Transverse colon (tissue), 4 donors: Measurements from ENCODE around the gene RASAL1. TPM values are rescaled to one million over a fixed set of nuclear protein-coding genes. Genes with fewer than 3 reads are reported as not detected.

Experiments used
- DNase-seq: peaks from one replicate; pipeline ENCODE4 v3.0.0-alpha.2; 2019
- H3K27ac ChIP-seq, 4 donors: fragments of 200-600 bp; sonication (generic); 2 replicates each; pipeline ENCODE4 v1.5.1; 2016 to 2018; ENCODE audit warnings: inconsistent platforms in 4 of 4
- H3K27me3 ChIP-seq: fragments of 200-600 bp; sonication (generic); 2 replicates; pipeline ENCODE4 v1.5.1; 2017; ENCODE audit warnings: inconsistent platforms
- H3K36me3 ChIP-seq, 4 donors: fragments of 200-600 bp; sonication (generic); 2 replicates each; pipeline ENCODE4 v1.5.1; 2017 to 2019; ENCODE audit warnings: inconsistent platforms in 4 of 4
- H3K4me1 ChIP-seq, 4 donors: fragments of 200-600 bp; sonication (generic); 2 replicates each; pipeline ENCODE4 v1.5.1; 2017 to 2020; ENCODE audit warnings: inconsistent platforms in 4 of 4
- H3K4me3 ChIP-seq, 4 donors: fragments of 200-600 bp; sonication (generic); 1 replicate in 1 of 4; 2 replicates in 3 of 4; pipeline versions ENCODE4 v1.5.1 to v1.6.1; 2017 to 2019; ENCODE audit warnings: inconsistent platforms in 4 of 4
- H3K9me3 ChIP-seq, 2 donors: fragments of 200-600 bp; sonication (generic); 2 replicates each; pipeline ENCODE4 v1.5.1; 2017 to 2019; ENCODE audit warnings: inconsistent platforms in 2 of 2
- CTCF ChIP-seq, 5 experiments: fragments of 200-600 bp in 3 of 5; fragments of 450-650 bp in 2 of 5; sonication (generic) in 3 of 5; IDR thresholded peaks; 1 replicate in 2 of 5; 2 replicates in 3 of 5; pipeline ENCODE4 v1.5.1; 2016 to 2017; ENCODE audit warnings: antibody characterized with exemption in 5 of 5, inconsistent platforms in 3 of 5, mild to moderate bottlenecking in 2 of 5, moderate library complexity in 1 of 5
- EP300 ChIP-seq: sonication (generic); formaldehyde crosslinking; IDR thresholded peaks from one replicate; pipeline ENCODE4 v1.6.1; 2017; ENCODE audit warnings: antibody characterized with exemption, low read depth
- POLR2A ChIP-seq: fragments of 450-650 bp; IDR thresholded peaks from one replicate; pipeline ENCODE4 v1.6.1; 2016; ENCODE audit warnings: antibody characterized with exemption, mild to moderate bottlenecking, moderate library complexity
- POLR2AphosphoS5 ChIP-seq, 3 donors: sonication (generic); formaldehyde crosslinking; IDR thresholded peaks; one replicate each; pipeline ENCODE4 v1.6.1; 2016; ENCODE audit warnings: antibody characterized with exemption in 3 of 3
- WGBS, 2 donors: methylation state at CpG; one replicate each; pipeline ENCODE4 v1.1.5; 2018; ENCODE audit warnings: low coverage in 1 of 2; 5-methylcytosine and 5-hydroxymethylcytosine counted together
- in situ Hi-C, 4 donors: fragments of 200-750 bp; cut with MboI; loops; one replicate each; pipeline versions ENCODE4 v1.15.0 to v1.15.1; 2017; ENCODE audit warnings: low sequenced_read_pairs in 3 of 4, low pct_ligation_motif_present in 1 of 4, low pct_unique_long_range_greater_than_20kb in 1 of 4
- intact Hi-C: fragments of 100-400 bp; cut with DNase I; formaldehyde crosslinking; loops from one replicate; pipeline ENCODE4 v1.15.1; 2023; ENCODE audit warnings: low total_unique reads
- total RNA-seq, 4 donors: library from RNA; depleted of rRNA; stranded (reverse); fragments of >200 nt; gene quantifications; one replicate each; pipeline ENCODE4 v1.1.0, GENCODE V29; 2016

RASAL1 gene
- total RNA-seq, 4 donors from 2014 or later = 1.9 to 38.2 (median 4.9) TPM

GRCh38 chr12:113071135-113072112, 64.1 kb downstream of the RASAL1 start:
- H3K4me1 ChIP-seq = peaks cover 0 to 6% (median 1%) of the 10 kb centered on the region in 4 donors
- no peaks in the 10 kb centered on the region for H3K9me3 ChIP-seq
- H3K27me3 ChIP-seq = peaks cover under 1% of the 10 kb centered on the region
- H3K27ac ChIP-seq = no peak overlapping the region
- 77 to 83% methylated on average over 1 to 21 of the region's 21 CpGs for WGBS, 2 donors
- DNase-seq = no peak
- intact Hi-C loops (no loop called here), in situ Hi-C loops (no loop called here)
- no peak overlapping the region for H3K4me3 ChIP-seq
- TF ChIP-seq POLR2A (no peak), CTCF (IDR thresholded peaks at IDR 0.05) (no peak), POLR2AphosphoS5 (IDR thresholded peaks at IDR 0.05) (no peak), EP300 (no peak)
- H3K36me3 ChIP-seq = no peaks in the 10 kb centered on the region

GRCh38 chr12:113070117-113070906, 65.2 kb downstream of the RASAL1 start:
- WGBS, 2 donors = 62 to 80% methylated on average over 1 to 15 of the region's 15 CpGs
- in situ Hi-C loops (no loop called here), intact Hi-C loops (no loop called here)
- Histone ChIP-seq H3K9me3 (no peaks in the 10 kb centered on the region), H3K4me3 (no peak overlapping the region), H3K27ac (no peak overlapping the region), H3K4me1 (peaks cover 0 to 6% (median 1%) of the 10 kb centered on the region in 4 donors), H3K36me3 (no peaks in the 10 kb centered on the region), H3K27me3 (peaks cover 2% of the 10 kb centered on the region)
- DNase-seq = peak; percentile 44
- no peak for TF ChIP-seq POLR2AphosphoS5 (IDR thresholded peaks at IDR 0.05)
- TF ChIP-seq POLR2A = no peak
- no peak for TF ChIP-seq CTCF (IDR thresholded peaks at IDR 0.05)
- TF ChIP-seq EP300 = no peak

DNA sequence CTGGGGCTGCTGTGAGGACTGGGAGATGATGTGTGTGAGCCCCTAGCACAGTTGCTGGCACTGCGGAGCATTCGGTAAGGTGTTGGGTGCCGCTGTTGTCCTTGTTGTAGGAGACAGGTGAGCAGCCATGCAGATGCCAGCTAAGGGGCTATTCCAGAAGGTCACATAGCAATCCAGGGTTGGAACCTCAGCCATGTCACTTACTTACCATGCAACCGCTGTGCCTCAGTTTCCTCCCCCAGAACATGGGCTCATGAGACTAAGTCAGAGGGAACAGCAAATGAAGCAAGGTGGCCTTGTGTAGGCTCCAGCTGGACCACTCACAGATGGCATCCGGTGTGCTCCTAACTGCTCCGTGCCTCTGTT, 65.8 kb downstream of the RASAL1 start:
- no peak for DNase-seq
- intact Hi-C loops = no loop called here
- TF ChIP-seq POLR2A (no peak), CTCF (IDR thresholded peaks at IDR 0.05) (no peak), POLR2AphosphoS5 (IDR thresholded peaks at IDR 0.05) (no peak), EP300 (no peak)

DNA sequence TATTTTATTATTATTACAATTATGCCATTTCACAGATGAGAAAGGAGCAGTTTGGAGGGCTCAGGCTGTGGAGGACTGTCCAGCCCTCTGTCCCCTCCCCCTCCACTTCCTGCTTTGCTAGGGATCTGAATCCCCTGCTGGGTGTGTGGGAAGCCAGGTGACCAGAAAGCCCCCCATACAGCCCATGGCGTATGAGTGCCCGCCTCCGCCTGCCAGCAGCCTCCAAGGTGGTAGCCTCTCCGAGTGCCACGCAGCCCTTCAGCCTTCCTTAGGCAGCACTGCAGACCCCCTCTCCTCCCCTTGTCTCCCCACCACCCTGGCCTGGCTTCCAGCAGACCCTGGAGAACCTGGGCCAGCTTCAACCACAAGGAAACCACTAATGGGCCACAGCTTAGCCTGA, 66.4 kb downstream of the RASAL1 start:
- no peak for TF ChIP-seq POLR2A
- no peak for TF ChIP-seq CTCF (IDR thresholded peaks at IDR 0.05)
- TF ChIP-seq EP300 = no peak
- TF ChIP-seq POLR2AphosphoS5 (IDR thresholded peaks at IDR 0.05) = no peak

More for the DNA sequence above, 65.8 kb downstream of the RASAL1 start:
- H3K4me1 ChIP-seq = peaks cover 0 to 6% (median 1%) of the 10 kb centered on the region in 4 donors
- H3K9me3 ChIP-seq = no peaks in the 10 kb centered on the region
- in situ Hi-C loops = no loop called here
- 86% methylated on average over 6 of the region's 6 CpGs; no CpG with 5 or more reads in 1 of the 2 donors for WGBS, 2 donors
- no peak overlapping the region for H3K27ac ChIP-seq
- H3K36me3 ChIP-seq = no peaks in the 10 kb centered on the region
- H3K4me3 ChIP-seq = no peak overlapping the region
- peaks cover 8% of the 10 kb centered on the region for H3K27me3 ChIP-seq

More for the DNA sequence above, 66.4 kb downstream of the RASAL1 start:
- DNase-seq = no peak
- no peaks in the 10 kb centered on the region for H3K36me3 ChIP-seq
- no peaks in the 10 kb centered on the region for H3K9me3 ChIP-seq
- in situ Hi-C loops (no loop called here), intact Hi-C loops (no loop called here)
- no peak overlapping the region for H3K4me3 ChIP-seq
- peaks cover 14% of the 10 kb centered on the region for H3K27me3 ChIP-seq
- H3K4me1 ChIP-seq = peaks cover 0 to 6% (median 1%) of the 10 kb centered on the region in 4 donors
- 77% methylated on average over 5 of the region's 5 CpGs; no CpG with 5 or more reads in 1 of the 2 donors for WGBS, 2 donors
- H3K27ac ChIP-seq = no peak overlapping the region
